NCI-H1436 (cell line): ENCODE data around the gene PLSCR2.
A peak's percentile ranks its signal among the peaks of the same experiment; 100 is the strongest.
"Not testable (repeated sequence)": the region's sequence is repeated elsewhere in the genome, so short reads cannot be mapped to it uniquely, and the experiment has no call there.

Experiments
- DNase-seq: peaks from one replicate; lab custom pipeline; 2025; lab: John Stamatoyannopoulos, UW

PLSCR2 gene

GRCh38 chr3:146469150-146470017 is at the start of gene PLSCR2:
PLSCR2 (minus strand) TSS chr3:146469561; CDS start chr3:146459904, 9,657 bp downstream.
- peak; percentile 96 for DNase-seq

GRCh38 chr3:146517684-146518435 is 48.5 kb upstream of the PLSCR2 start:
- DNase-seq = no peak

- no peak for DNase-seq
Measured at GRCh38 chr3:146513386-146514051, 44.2 kb upstream of the PLSCR2 start.

- DNase-seq = no peak
Measured at GRCh38 chr3:146511402-146512134, 42.2 kb upstream of the PLSCR2 start.

- DNase-seq = no peak
Measured at GRCh38 chr3:146507331-146508120, 38.2 kb upstream of the PLSCR2 start.

GRCh38 chr3:146505516-146505915 is 36.2 kb upstream of the PLSCR2 start:
- DNase-seq = no peak

- no peak for DNase-seq
Measured at GRCh38 chr3:146504498-146505197, 35.3 kb upstream of the PLSCR2 start.

GRCh38 chr3:146503461-146504202 is 34.3 kb upstream of the PLSCR2 start:
- peak; percentile 28 for DNase-seq

- no peak for DNase-seq
Measured at GRCh38 chr3:146502887-146503460, 33.6 kb upstream of the PLSCR2 start.

- DNase-seq = no peak
Measured at GRCh38 chr3:146501752-146502151, 32.4 kb upstream of the PLSCR2 start.

GRCh38 chr3:146499701-146500100 is 30.3 kb upstream of the PLSCR2 start:
- no peak for DNase-seq

- no peak for DNase-seq
Measured at GRCh38 chr3:146498002-146498736, 28.8 kb upstream of the PLSCR2 start.

GRCh38 chr3:146497145-146497843 is 27.9 kb upstream of the PLSCR2 start:
- not testable (repeated sequence) for DNase-seq

GRCh38 chr3:146496726-146497125 is 27.4 kb upstream of the PLSCR2 start:
- DNase-seq = no peak

GRCh38 chr3:146496251-146496650 is 26.9 kb upstream of the PLSCR2 start:
- no peak for DNase-seq

GRCh38 chr3:146493761-146494160 is 24.4 kb upstream of the PLSCR2 start:
- no peak for DNase-seq

- DNase-seq = no peak
Measured at GRCh38 chr3:146493221-146493620, 23.9 kb upstream of the PLSCR2 start.

- DNase-seq = no peak
Measured at GRCh38 chr3:146491303-146491702, 21.9 kb upstream of the PLSCR2 start.
